Panc1 (cell line): ENCODE results near the gene HLA-DQA1. TPM values are rescaled to one million over a fixed set of nuclear protein-coding genes. Genes with fewer than 3 reads are reported as not detected.

Experiments
- ATAC-seq: fragments of 200-7000 bp; cut with Tn5 transposase; 2 replicates; pipeline ENCODE4 v1.9.1; 2020; ENCODE audit warnings: mild to moderate bottlenecking, moderate library complexity
- BruUV-seq: library from RNA; stranded (reverse); fragments of 400-500 nt; replicated peaks from 2 replicates; lab custom pipeline; 2021; lab: Mats Ljungman, UMichigan
- CTCF ChIA-PET: fragments of 300-600 bp; sonication (Branson Sonifier 250); formaldehyde crosslinking; loops from one replicate; lab custom pipeline; 2022; ENCODE audit warnings: antibody characterized with exemption; lab: Charles Lee
- POLR2A ChIA-PET: fragments of 300-600 bp; sonication (Branson Sonifier 250); formaldehyde crosslinking; loops from one replicate; lab custom pipeline; 2022; ENCODE audit warnings: antibody characterized with exemption; lab: Charles Lee
- DNase-seq: peaks from one replicate; pipeline ENCODE4 v3.0.0-alpha.2; 2010; ENCODE audit warnings: low read depth, low spot score
- H3K27ac ChIP-seq: 2 replicates; pipeline ENCODE4 v1.5.1; 2011; ENCODE audit warnings: mild to moderate bottlenecking, low read length, inconsistent platforms
- H3K27me3 ChIP-seq: fragments of 200-500 bp; sonication (Bioruptor generic); 2 replicates; pipeline ENCODE4 v1.6.0; 2014; ENCODE audit warnings: low read length, inconsistent platforms; ENCODE audit not compliant: control insufficient read depth, insufficient read depth
- H3K36me3 ChIP-seq: fragments of 200-500 bp; sonication (Bioruptor generic); 2 replicates; pipeline ENCODE4 v1.5.1; 2014; ENCODE audit warnings: inconsistent platforms, mild to moderate bottlenecking, low read length, moderate library complexity; ENCODE audit not compliant: control insufficient read depth, insufficient read depth
- H3K4me1 ChIP-seq: 2 replicates; pipeline ENCODE4 v1.5.1; 2011; ENCODE audit warnings: inconsistent platforms, mild to moderate bottlenecking, low read length, moderate library complexity; ENCODE audit not compliant: control insufficient read depth, insufficient read depth
- H3K4me3 ChIP-seq, 2 experiments: 2 replicates each; pipeline ENCODE4 v1.5.1; 2011 to 2012; ENCODE audit warnings: low read depth in 2 of 2, low read length in 2 of 2, mild to moderate bottlenecking in 2 of 2, inconsistent platforms in 1 of 2, moderate library complexity in 1 of 2
- H3K9me3 ChIP-seq: fragments of 200-500 bp; sonication (Bioruptor generic); 2 replicates; pipeline ENCODE4 v1.5.1; 2014; ENCODE audit warnings: low read depth, mild to moderate bottlenecking, inconsistent platforms, low read length, moderate library complexity; ENCODE audit not compliant: control insufficient read depth, insufficient read depth
- POLR2AphosphoS5 ChIP-seq: IDR thresholded peaks from 2 replicates; pipeline ENCODE4 v1.6.1; 2012; ENCODE audit warnings: mild to moderate bottlenecking, low read depth, low read length, moderate library complexity
- REST ChIP-seq, 2 experiments: IDR thresholded peaks; 2 replicates each; pipeline ENCODE4 v1.6.1; 2011 to 2012; ENCODE audit warnings: low read depth in 2 of 2, control low read depth in 1 of 2, low read length in 1 of 2, mild to moderate bottlenecking in 1 of 2, moderate library complexity in 1 of 2; ENCODE audit not compliant: insufficient read depth in 1 of 2
- SIN3A ChIP-seq: IDR thresholded peaks from 2 replicates; pipeline ENCODE4 v1.6.1; 2012; ENCODE audit warnings: low read depth, mild to moderate bottlenecking, low read length, moderate library complexity, borderline replicate concordance; ENCODE audit not compliant: insufficient read depth
- TCF7L2 ChIP-seq: IDR thresholded peaks from 2 replicates; pipeline ENCODE4 v1.6.1; 2011; ENCODE audit warnings: mild to moderate bottlenecking, low read depth, low read length, inconsistent platforms
- in situ Hi-C: cut with HindIII; loops from 2 replicates; pipeline ENCODE4 v1.10.0; 2016; ENCODE audit warnings: low sequenced_read_pairs, low pct_unique_long_range_greater_than_20kb
- intact Hi-C: fragments of 100-400 bp; cut with micrococcal nuclease; formaldehyde crosslinking; loops from one replicate; pipeline ENCODE4 v1.10.0; 2022; ENCODE audit not compliant: unreplicated experiment
- total RNA-seq: library from RNA; stranded (reverse); gene quantifications from one replicate; pipeline ENCODE4 v1.2.1, GENCODE V29; 2021; ENCODE audit not compliant: unreplicated experiment
- TF ChIP-seq, protein P1 (sequence below): fragments of 450-650 bp; IDR thresholded peaks from 2 replicates; pipeline ENCODE4 v1.5.1; 2017; ENCODE audit warnings: mild to moderate bottlenecking

HLA-DQA1 gene
- total RNA-seq, 1 experiment from 2014 or later: 0.39 TPM

GRCh38 chr6:32603888-32604287 lies 33.3 kb upstream of the HLA-DQA1 start:
- in situ Hi-C loops: no loop called here
- no peaks in the 10 kb centered on the region for H3K36me3 ChIP-seq
- POLR2A ChIA-PET: no interaction called here
- no TSS peak for BruUV-seq
- TF ChIP-seq SIN3A (no peak), POLR2AphosphoS5 (no peak), REST (IDR thresholded peaks at IDR 0.05; ENCODE audit: insufficient read depth in 1 of 2, low read depth in 2 of 2, low read length in 1 of 2) (no peak), TCF7L2 (no peak)
- TF ChIP-seq, protein P1, sequence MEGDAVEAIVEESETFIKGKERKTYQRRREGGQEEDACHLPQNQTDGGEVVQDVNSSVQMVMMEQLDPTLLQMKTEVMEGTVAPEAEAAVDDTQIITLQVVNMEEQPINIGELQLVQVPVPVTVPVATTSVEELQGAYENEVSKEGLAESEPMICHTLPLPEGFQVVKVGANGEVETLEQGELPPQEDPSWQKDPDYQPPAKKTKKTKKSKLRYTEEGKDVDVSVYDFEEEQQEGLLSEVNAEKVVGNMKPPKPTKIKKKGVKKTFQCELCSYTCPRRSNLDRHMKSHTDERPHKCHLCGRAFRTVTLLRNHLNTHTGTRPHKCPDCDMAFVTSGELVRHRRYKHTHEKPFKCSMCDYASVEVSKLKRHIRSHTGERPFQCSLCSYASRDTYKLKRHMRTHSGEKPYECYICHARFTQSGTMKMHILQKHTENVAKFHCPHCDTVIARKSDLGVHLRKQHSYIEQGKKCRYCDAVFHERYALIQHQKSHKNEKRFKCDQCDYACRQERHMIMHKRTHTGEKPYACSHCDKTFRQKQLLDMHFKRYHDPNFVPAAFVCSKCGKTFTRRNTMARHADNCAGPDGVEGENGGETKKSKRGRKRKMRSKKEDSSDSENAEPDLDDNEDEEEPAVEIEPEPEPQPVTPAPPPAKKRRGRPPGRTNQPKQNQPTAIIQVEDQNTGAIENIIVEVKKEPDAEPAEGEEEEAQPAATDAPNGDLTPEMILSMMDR: no peak
- H3K4me1 ChIP-seq: no peaks in the 10 kb centered on the region
- ATAC-seq (no peak), DNase-seq (no peak)
- H3K4me3 ChIP-seq: no peak overlapping the region
- H3K27ac ChIP-seq: no peak overlapping the region
- intact Hi-C loops: no loop called here
- H3K27me3 ChIP-seq: no peaks in the 10 kb centered on the region
- CTCF ChIA-PET: no interaction called here
- H3K9me3 ChIP-seq: no peaks in the 10 kb centered on the region

DNA sequence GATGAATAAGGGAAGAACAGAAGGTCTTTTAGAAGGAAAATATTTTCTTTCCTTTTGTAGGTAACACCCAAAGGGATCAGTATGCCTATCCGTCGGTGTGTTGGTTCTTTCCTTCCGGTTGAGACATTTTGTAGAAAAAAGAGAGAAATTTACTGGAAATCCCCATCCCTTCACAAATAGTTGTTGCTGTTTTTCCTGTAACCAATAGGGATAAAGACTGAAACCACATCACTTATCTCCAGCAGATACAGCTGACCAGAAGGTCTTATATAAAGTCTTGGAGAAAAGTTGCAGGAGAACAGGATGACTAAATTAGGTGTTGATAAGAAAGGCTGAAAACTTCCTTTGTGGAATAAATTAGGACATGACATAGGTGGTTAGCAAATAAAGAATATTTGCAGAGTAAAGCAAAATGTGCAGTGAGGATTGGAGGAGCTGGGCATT lies 32.8 kb upstream of the HLA-DQA1 start:
- H3K36me3 ChIP-seq: no peaks in the 10 kb centered on the region
- in situ Hi-C loops: no loop called here
- H3K27me3 ChIP-seq: no peaks in the 10 kb centered on the region

More for the DNA sequence above, 32.8 kb upstream of the HLA-DQA1 start:
- intact Hi-C loops: no loop called here
- Histone ChIP-seq H3K4me3 (no peak overlapping the region), H3K27ac (no peak overlapping the region), H3K4me1 (no peaks in the 10 kb centered on the region), H3K9me3 (no peaks in the 10 kb centered on the region)
- ATAC-seq: no peak
- TF ChIP-seq SIN3A (no peak), POLR2AphosphoS5 (no peak), TCF7L2 (no peak), REST (IDR thresholded peaks at IDR 0.05; ENCODE audit: insufficient read depth in 1 of 2, low read depth in 2 of 2, low read length in 1 of 2) (no peak)
- TF ChIP-seq, protein P1: no peak
- ChIA-PET POLR2A (no interaction called here), CTCF (no interaction called here)
- BruUV-seq: no TSS peak
- DNase-seq: no peak
